ENCODE results near the gene MTCL3.
"Not testable (repeated sequence)": the region's sequence is repeated elsewhere in the genome, so short reads cannot be mapped to it uniquely, and the experiment has no call there.

The MTCL3 gene

DNA sequence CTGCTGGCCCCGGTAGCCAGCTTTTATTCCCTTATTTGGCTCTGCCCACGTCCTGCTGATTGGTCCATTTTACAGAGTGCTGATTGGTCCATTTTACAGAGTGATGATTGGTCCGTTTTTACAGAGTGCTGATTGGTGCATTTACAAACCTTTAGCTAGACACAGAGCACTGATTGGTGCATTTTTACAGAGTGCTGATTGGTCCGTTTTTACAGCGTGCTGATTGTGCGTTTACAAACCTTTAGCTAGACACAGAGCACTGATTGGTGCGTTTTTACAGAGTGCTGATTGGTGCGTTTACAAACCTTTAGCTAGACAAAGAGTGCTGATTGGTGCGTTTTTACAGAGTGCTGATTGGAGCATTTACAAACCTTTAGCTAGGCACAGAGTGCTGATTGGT is 90.6 kb downstream of the MTCL3 start:
- not testable (repeated sequence) for DNase-seq (ENCODE audit: low read depth in 3 of 3)

DNA sequence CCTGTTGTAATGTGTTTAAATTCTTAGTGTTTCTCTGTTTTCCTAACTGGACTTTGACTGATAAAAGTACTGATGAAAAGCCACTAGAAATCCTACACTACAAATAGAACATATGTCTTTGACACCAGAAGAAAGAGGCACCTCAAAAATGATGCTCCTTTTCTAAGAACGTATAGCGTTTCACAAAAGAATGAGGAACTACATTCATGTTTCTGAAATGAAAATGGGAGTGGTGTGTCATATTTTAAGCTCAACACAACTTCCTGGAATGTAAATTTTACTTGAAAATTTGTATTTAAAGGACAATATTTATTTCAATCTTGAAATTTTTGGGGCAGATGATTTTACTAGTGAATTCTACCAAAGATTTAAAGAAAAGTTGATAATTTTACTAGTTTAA is 95.2 kb downstream of the MTCL3 start:
- no peak for DNase-seq (ENCODE audit: low read depth in 3 of 3)

Measured in stimulated activated CD4-positive, alpha-beta T cell treated with anti-CD3 and anti-CD28 coated beads, TNF-alpha, amount 100 ng/mL, for 4 hours (primary cell).